K562 (cell line): ENCODE data around the gene GNAZ.

ENCODE experiments used
- CBX2 ChIP-seq: fragments of 200-600 bp; sonication (generic); IDR thresholded peaks from one replicate; pipeline ENCODE4 v1.6.1; 2012; ENCODE audit warnings: mild to moderate bottlenecking, low read length, inconsistent platforms; ENCODE audit not compliant: insufficient read depth, poor library complexity, severe bottlenecking
- TEAD1 ChIP-seq, 2 experiments: fragments of 450-650 bp in 1 of 2; sonication (generic) in 1 of 2; formaldehyde crosslinking; IDR thresholded peaks; 2 replicates each; pipeline versions ENCODE4 v1.4.0 to v1.8.0; 2020 to 2022; ENCODE audit warnings: mild to moderate bottlenecking in 2 of 2, missing genetic modification reagents in 1 of 2
- TEAD2 ChIP-seq: fragments of 450-650 bp; IDR thresholded peaks from 2 replicates; pipeline ENCODE4 v1.6.1; 2016; ENCODE audit warnings: missing genetic modification characterization, control low read depth, missing compliant biosample characterization
- ZNF217 ChIP-seq: sonication (generic); formaldehyde crosslinking; IDR thresholded peaks from 2 replicates; pipeline ENCODE4 v1.8.0; 2022; ENCODE audit warnings: mild to moderate bottlenecking, missing genetic modification reagents
- TF ChIP-seq, protein P1 (sequence below): fragments of 450-650 bp; IDR thresholded peaks from 2 replicates; pipeline ENCODE4 v1.6.1; 2016; ENCODE audit warnings: borderline replicate concordance
- TF ChIP-seq, protein P2 (sequence below), 2 experiments: fragments of 450-650 bp; formaldehyde crosslinking in 1 of 2; IDR thresholded peaks; 2 replicates each; pipeline versions ENCODE4 v1.4.0 to v1.6.1; 2014 to 2020; ENCODE audit warnings: mild to moderate bottlenecking in 2 of 2, borderline replicate concordance in 1 of 2, low read depth in 1 of 2

- no peak for TF ChIP-seq ZNF217 (CRISPR knock-in tag)
- TF ChIP-seq, protein P1, sequence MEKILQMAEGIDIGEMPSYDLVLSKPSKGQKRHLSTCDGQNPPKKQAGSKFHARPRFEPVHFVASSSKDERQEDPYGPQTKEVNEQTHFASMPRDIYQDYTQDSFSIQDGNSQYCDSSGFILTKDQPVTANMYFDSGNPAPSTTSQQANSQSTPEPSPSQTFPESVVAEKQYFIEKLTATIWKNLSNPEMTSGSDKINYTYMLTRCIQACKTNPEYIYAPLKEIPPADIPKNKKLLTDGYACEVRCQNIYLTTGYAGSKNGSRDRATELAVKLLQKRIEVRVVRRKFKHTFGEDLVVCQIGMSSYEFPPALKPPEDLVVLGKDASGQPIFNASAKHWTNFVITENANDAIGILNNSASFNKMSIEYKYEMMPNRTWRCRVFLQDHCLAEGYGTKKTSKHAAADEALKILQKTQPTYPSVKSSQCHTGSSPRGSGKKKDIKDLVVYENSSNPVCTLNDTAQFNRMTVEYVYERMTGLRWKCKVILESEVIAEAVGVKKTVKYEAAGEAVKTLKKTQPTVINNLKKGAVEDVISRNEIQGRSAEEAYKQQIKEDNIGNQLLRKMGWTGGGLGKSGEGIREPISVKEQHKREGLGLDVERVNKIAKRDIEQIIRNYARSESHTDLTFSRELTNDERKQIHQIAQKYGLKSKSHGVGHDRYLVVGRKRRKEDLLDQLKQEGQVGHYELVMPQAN = no peak
- TF ChIP-seq CBX2 = no peak
- TF ChIP-seq TEAD2 (tag) = no peak
- TF ChIP-seq TEAD1 (CRISPR knock-in tag; IDR thresholded peaks at IDR 0.05) = no peak
- TF ChIP-seq, protein P2, sequence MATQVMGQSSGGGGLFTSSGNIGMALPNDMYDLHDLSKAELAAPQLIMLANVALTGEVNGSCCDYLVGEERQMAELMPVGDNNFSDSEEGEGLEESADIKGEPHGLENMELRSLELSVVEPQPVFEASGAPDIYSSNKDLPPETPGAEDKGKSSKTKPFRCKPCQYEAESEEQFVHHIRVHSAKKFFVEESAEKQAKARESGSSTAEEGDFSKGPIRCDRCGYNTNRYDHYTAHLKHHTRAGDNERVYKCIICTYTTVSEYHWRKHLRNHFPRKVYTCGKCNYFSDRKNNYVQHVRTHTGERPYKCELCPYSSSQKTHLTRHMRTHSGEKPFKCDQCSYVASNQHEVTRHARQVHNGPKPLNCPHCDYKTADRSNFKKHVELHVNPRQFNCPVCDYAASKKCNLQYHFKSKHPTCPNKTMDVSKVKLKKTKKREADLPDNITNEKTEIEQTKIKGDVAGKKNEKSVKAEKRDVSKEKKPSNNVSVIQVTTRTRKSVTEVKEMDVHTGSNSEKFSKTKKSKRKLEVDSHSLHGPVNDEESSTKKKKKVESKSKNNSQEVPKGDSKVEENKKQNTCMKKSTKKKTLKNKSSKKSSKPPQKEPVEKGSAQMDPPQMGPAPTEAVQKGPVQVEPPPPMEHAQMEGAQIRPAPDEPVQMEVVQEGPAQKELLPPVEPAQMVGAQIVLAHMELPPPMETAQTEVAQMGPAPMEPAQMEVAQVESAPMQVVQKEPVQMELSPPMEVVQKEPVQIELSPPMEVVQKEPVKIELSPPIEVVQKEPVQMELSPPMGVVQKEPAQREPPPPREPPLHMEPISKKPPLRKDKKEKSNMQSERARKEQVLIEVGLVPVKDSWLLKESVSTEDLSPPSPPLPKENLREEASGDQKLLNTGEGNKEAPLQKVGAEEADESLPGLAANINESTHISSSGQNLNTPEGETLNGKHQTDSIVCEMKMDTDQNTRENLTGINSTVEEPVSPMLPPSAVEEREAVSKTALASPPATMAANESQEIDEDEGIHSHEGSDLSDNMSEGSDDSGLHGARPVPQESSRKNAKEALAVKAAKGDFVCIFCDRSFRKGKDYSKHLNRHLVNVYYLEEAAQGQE (IDR thresholded peaks at IDR 0.05; ENCODE audit: borderline replicate concordance) = no peak
- TF ChIP-seq, protein P2 (CRISPR knock-in tag; IDR thresholded peaks at IDR 0.05; ENCODE audit: low read depth) = no peak
Measured at GRCh38 chr22:23080613-23081290, 10.4 kb downstream of the GNAZ start.
